SK-N-SH (cell line): ENCODE data around the gene APBB1IP. TPM values are rescaled to one million over a fixed set of nuclear protein-coding genes. Genes with fewer than 3 reads are reported as not detected.

Experiments
- CTCF ChIA-PET: fragments of 300-600, 350-600 bp; formaldehyde crosslinking; extraction: SDS; loops from one replicate; lab custom pipeline; 2021; lab: Yijun Ruan, JAX
- POLR2A ChIA-PET: fragments of 350-600 bp; sonication (Branson Sonifier 250); formaldehyde crosslinking; extraction: SDS; loops from one replicate; lab custom pipeline; 2020; ENCODE audit warnings: antibody characterized with exemption, inconsistent platforms; lab: Yijun Ruan, JAX
- DNase-seq: peaks from one replicate; pipeline ENCODE4 v3.0.0; 2012
- H2AFZ ChIP-seq: fragments of 200-600 bp; sonication (generic); 2 replicates; pipeline ENCODE4 v1.8.1; 2016; ENCODE audit warnings: antibody characterized with exemption, mild to moderate bottlenecking, low read depth
- H3F3A ChIP-seq: fragments of 200-600 bp; sonication (generic); replicated peaks from 2 replicates; pipeline ENCODE3; 2016; ENCODE audit warnings: antibody characterized with exemption, mild to moderate bottlenecking; ENCODE audit not compliant: insufficient read depth
- H3K27ac ChIP-seq, 2 experiments: fragments of 200-500 bp in 1 of 2; fragments of 200-600 bp in 1 of 2; sonication (Bioruptor generic) in 1 of 2; sonication (generic), shearing (Covaris generic) in 1 of 2; 2 replicates each; pipeline versions ENCODE4 v1.5.1 to v1.6.1; 2014 to 2016; ENCODE audit warnings: low read depth in 2 of 2, inconsistent platforms in 1 of 2, low read length in 1 of 2, mild to moderate bottlenecking in 1 of 2, mixed read lengths in 1 of 2
- H3K27me3 ChIP-seq: fragments of 200-600 bp; sonication (generic), shearing (Covaris generic); 2 replicates; pipeline ENCODE4 v1.6.1; 2016; ENCODE audit warnings: mixed run types; ENCODE audit not compliant: insufficient read depth
- H3K36me3 ChIP-seq, 2 experiments: fragments of 200-500 bp in 1 of 2; fragments of 200-600 bp in 1 of 2; sonication (Bioruptor generic) in 1 of 2; sonication (generic) in 1 of 2; replicated peaks in 1 of 2; 2 replicates each; pipeline versions ENCODE3 to v1.5.1; 2014 to 2016; ENCODE audit warnings: low read length in 1 of 2, mild to moderate bottlenecking in 1 of 2; ENCODE audit not compliant: insufficient read depth in 2 of 2, control insufficient read depth in 1 of 2
- H3K4me1 ChIP-seq, 2 experiments: fragments of 200-500 bp in 1 of 2; fragments of 200-600 bp in 1 of 2; sonication (Bioruptor generic) in 1 of 2; sonication (generic), shearing (Covaris generic) in 1 of 2; 2 replicates each; pipeline versions ENCODE4 v1.5.1 to v1.6.1; 2014 to 2016; ENCODE audit warnings: low read depth in 1 of 2, low read length in 1 of 2, mixed run types in 1 of 2; ENCODE audit not compliant: insufficient read depth in 2 of 2, control insufficient read depth in 1 of 2
- H3K4me2 ChIP-seq: fragments of 200-600 bp; sonication (generic), shearing (Covaris generic); 2 replicates; pipeline ENCODE4 v1.6.1; 2017; ENCODE audit warnings: mixed run types
- H3K4me3 ChIP-seq, 2 experiments: fragments of 200-500 bp in 1 of 2; fragments of 200-600 bp in 1 of 2; sonication (Bioruptor generic) in 1 of 2; sonication (generic), shearing (Covaris generic) in 1 of 2; 2 replicates each; pipeline versions ENCODE4 v1.5.1 to v1.8.1; 2014 to 2016; ENCODE audit warnings: low read depth in 2 of 2, inconsistent platforms in 1 of 2, low read length in 1 of 2, mild to moderate bottlenecking in 1 of 2, mixed read lengths in 1 of 2, moderate library complexity in 1 of 2
- H3K79me2 ChIP-seq: fragments of 200-600 bp; sonication (generic); 2 replicates; pipeline ENCODE4 v1.8.1; 2017; ENCODE audit warnings: mild to moderate bottlenecking; ENCODE audit not compliant: insufficient read depth
- H3K9ac ChIP-seq: fragments of 200-600 bp; sonication (generic); 2 replicates; pipeline ENCODE4 v1.6.1; 2017; ENCODE audit warnings: mixed run types
- H3K9me2 ChIP-seq: fragments of 200-600 bp; sonication (generic); 2 replicates; pipeline ENCODE4 v1.6.1; 2017; ENCODE audit warnings: mixed run types
- H3K9me3 ChIP-seq: fragments of 200-600 bp; sonication (generic); 2 replicates; pipeline ENCODE4 v1.6.1; 2017; ENCODE audit warnings: mixed run types, mild to moderate bottlenecking, moderate library complexity
- H4K20me1 ChIP-seq: fragments of 200-600 bp; sonication (generic); 2 replicates; pipeline ENCODE4 v1.6.1; 2017; ENCODE audit warnings: mild to moderate bottlenecking, mixed run types; ENCODE audit not compliant: insufficient read depth
- CHD2 ChIP-seq: fragments of 150-350 bp; IDR thresholded peaks from 2 replicates; pipeline ENCODE4 v1.6.1; 2018; ENCODE audit warnings: low read length; ENCODE audit not compliant: partially characterized antibody
- CTCF ChIP-seq: fragments of 200-600 bp; sonication (generic); IDR thresholded peaks from 2 replicates; pipeline ENCODE4 v1.6.1; 2017; ENCODE audit warnings: antibody characterized with exemption, mild to moderate bottlenecking, moderate library complexity
- FOSL2 ChIP-seq: IDR thresholded peaks from 2 replicates; pipeline ENCODE4 v1.4.0; 2012; ENCODE audit warnings: low read depth, mild to moderate bottlenecking, moderate library complexity, borderline replicate concordance
- FOXJ3 ChIP-seq: sonication (generic); formaldehyde crosslinking; IDR thresholded peaks from 2 replicates; pipeline ENCODE4 v1.5.1; 2020; ENCODE audit warnings: mild to moderate bottlenecking, missing genetic modification reagents
- JUND ChIP-seq: IDR thresholded peaks from 2 replicates; pipeline ENCODE4 v1.4.0; 2012
- MEF2A ChIP-seq: IDR thresholded peaks from 2 replicates; pipeline ENCODE4 v1.4.0; 2012; ENCODE audit warnings: low read depth, borderline replicate concordance
- MXI1 ChIP-seq: IDR thresholded peaks from 2 replicates; pipeline ENCODE4 v1.6.1; 2012; ENCODE audit warnings: mild to moderate bottlenecking, low read depth, low read length, improper control_type of control experiment
- POLR2AphosphoS5 ChIP-seq: IDR thresholded peaks from 2 replicates; pipeline ENCODE4 v1.6.1; 2012; ENCODE audit warnings: low read depth, low read length
- RAD21 ChIP-seq: IDR thresholded peaks from 2 replicates; pipeline ENCODE4 v1.6.1; 2012; ENCODE audit warnings: mild to moderate bottlenecking, low read length
- RFX5 ChIP-seq: IDR thresholded peaks from 2 replicates; pipeline ENCODE4 v1.6.1; 2012; ENCODE audit warnings: mild to moderate bottlenecking, improper control_type of control experiment, low read length
- TCF12 ChIP-seq: IDR thresholded peaks from 2 replicates; pipeline ENCODE4 v1.4.0; 2012
- TEAD4 ChIP-seq: IDR thresholded peaks from 2 replicates; pipeline ENCODE4 v1.4.0; 2012; ENCODE audit warnings: mild to moderate bottlenecking, borderline replicate concordance; ENCODE audit not compliant: insufficient read depth
- WGBS: methylation state at CpG from one replicate; pipeline ENCODE4 v1.1.6; 2017; ENCODE audit warnings: low lambda C conversion rate; 5-methylcytosine and 5-hydroxymethylcytosine counted together
- polyA plus RNA-seq, 3 experiments: library from polyadenylated mRNA; depleted of rRNA; stranded (reverse); fragments of >200 nt; gene quantifications; 2 replicates each; pipeline ENCODE4 v1.2.3, GENCODE V29; 2012
- TF ChIP-seq, protein P1 (sequence below): fragments of 150-350 bp; IDR thresholded peaks from 2 replicates; pipeline ENCODE4 v1.6.1; 2017; ENCODE audit warnings: antibody characterized with exemption, low read length, low read depth, borderline replicate concordance
- TF ChIP-seq, protein P2 (sequence below): IDR thresholded peaks from 2 replicates; pipeline ENCODE4; 2012
- TF ChIP-seq, protein P3 (sequence below): IDR thresholded peaks from 2 replicates; pipeline ENCODE4 v1.4.0; 2012; ENCODE audit warnings: low read depth, borderline replicate concordance
- TF ChIP-seq, protein P4 (sequence below): IDR thresholded peaks from 2 replicates; pipeline ENCODE4 v1.4.0; 2012; ENCODE audit warnings: low read depth

The APBB1IP gene
- polyA plus RNA-seq, 1 of the 3 experiments (the other 2 are of a cell fraction) = not detected

DNA sequence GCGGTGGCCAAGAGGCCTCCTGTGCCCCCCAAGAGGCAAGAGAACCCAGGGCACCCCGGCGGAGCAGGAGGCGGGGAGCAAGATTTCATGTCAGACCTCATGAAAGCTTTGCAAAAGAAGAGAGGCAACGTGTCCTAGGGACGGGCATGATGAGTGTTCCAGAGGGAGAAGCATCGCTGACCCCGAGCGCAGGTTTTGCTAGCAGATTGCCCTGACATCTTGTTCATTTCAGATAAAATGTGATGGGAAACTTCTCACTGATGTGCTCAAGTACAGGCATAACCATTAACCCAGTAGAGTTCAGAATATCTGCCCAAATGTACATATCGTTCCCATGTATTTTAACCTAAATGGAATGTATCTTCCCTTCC, 129.2 kb downstream of the APBB1IP start:
- CTCF ChIA-PET = interaction anchor here (1.0 to 2.2 kb wide), 2 partner anchors 9 to 10 kb away, joined by 3 to 7 read pairs; no protein-coding TSS in a partner anchor

More for the DNA sequence above, 129.2 kb downstream of the APBB1IP start:
- H3K4me3 ChIP-seq = peak overlapping the region in 1 of 2 experiments; percentile 17; a peak in 1 of 4 replicates
- no peaks in the 10 kb centered on the region for H3F3A ChIP-seq
- H2AFZ ChIP-seq = 0 out of 2 replicates have a peak overlapping the region, but pooled peaks have one; percentile 56
- no peak overlapping the region for H3K27ac ChIP-seq
- H4K20me1 ChIP-seq = no peaks in the 10 kb centered on the region
- H3K27me3 ChIP-seq = no peaks in the 10 kb centered on the region; the same call in 1 of the 2 replicates
- H3K79me2 ChIP-seq = no peaks in the 10 kb centered on the region
- H3K4me2 ChIP-seq = peak overlapping the region; percentile 52; the same call in 1 of the 2 replicates
- 16% methylated on average over 6 of the region's 10 CpGs for WGBS
- H3K9ac ChIP-seq = no peak overlapping the region
- DNase-seq = peak; percentile 51
- H3K9me3 ChIP-seq = no peaks in the 10 kb centered on the region
- POLR2A ChIA-PET = no interaction called here
- no peaks in the 10 kb centered on the region for H3K36me3 ChIP-seq
- no peaks in the 10 kb centered on the region; a peak in 1 of 4 replicates for H3K4me1 ChIP-seq
- no peaks in the 10 kb centered on the region for H3K9me2 ChIP-seq
- TF ChIP-seq TCF12 (no peak), FOXJ3 (CRISPR knock-in tag) (no peak), FOSL2 (no peak), MEF2A (no peak), CHD2 (no peak), RAD21 (no peak), POLR2AphosphoS5 (no peak), CTCF (no peak), RFX5 (no peak), TEAD4 (no peak), JUND (no peak), MXI1 (no peak)
- TF ChIP-seq, protein P1, sequence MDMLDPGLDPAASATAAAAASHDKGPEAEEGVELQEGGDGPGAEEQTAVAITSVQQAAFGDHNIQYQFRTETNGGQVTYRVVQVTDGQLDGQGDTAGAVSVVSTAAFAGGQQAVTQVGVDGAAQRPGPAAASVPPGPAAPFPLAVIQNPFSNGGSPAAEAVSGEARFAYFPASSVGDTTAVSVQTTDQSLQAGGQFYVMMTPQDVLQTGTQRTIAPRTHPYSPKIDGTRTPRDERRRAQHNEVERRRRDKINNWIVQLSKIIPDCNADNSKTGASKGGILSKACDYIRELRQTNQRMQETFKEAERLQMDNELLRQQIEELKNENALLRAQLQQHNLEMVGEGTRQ = no peak
- TF ChIP-seq, protein P2, sequence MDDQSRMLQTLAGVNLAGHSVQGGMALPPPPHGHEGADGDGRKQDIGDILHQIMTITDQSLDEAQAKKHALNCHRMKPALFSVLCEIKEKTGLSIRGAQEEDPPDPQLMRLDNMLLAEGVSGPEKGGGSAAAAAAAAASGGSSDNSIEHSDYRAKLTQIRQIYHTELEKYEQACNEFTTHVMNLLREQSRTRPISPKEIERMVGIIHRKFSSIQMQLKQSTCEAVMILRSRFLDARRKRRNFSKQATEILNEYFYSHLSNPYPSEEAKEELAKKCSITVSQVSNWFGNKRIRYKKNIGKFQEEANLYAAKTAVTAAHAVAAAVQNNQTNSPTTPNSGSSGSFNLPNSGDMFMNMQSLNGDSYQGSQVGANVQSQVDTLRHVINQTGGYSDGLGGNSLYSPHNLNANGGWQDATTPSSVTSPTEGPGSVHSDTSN = no peak
- TF ChIP-seq, protein P3, sequence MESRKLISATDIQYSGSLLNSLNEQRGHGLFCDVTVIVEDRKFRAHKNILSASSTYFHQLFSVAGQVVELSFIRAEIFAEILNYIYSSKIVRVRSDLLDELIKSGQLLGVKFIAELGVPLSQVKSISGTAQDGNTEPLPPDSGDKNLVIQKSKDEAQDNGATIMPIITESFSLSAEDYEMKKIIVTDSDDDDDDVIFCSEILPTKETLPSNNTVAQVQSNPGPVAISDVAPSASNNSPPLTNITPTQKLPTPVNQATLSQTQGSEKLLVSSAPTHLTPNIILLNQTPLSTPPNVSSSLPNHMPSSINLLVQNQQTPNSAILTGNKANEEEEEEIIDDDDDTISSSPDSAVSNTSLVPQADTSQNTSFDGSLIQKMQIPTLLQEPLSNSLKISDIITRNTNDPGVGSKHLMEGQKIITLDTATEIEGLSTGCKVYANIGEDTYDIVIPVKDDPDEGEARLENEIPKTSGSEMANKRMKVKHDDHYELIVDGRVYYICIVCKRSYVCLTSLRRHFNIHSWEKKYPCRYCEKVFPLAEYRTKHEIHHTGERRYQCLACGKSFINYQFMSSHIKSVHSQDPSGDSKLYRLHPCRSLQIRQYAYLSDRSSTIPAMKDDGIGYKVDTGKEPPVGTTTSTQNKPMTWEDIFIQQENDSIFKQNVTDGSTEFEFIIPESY = no peak
- TF ChIP-seq, protein P4, sequence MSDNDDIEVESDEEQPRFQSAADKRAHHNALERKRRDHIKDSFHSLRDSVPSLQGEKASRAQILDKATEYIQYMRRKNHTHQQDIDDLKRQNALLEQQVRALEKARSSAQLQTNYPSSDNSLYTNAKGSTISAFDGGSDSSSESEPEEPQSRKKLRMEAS = no peak
